OCI-LY7 (cell line): ENCODE measurements around the gene KLRD1.

Experiments used
- EZH2phosphoT487 ChIP-seq: fragments of 200-600 bp; sonication (generic); IDR thresholded peaks from 2 replicates; pipeline ENCODE4 v1.6.1; 2018; ENCODE audit warnings: low read depth, borderline replicate concordance, mild to moderate bottlenecking, mixed run types, antibody characterized with exemption, low read length, moderate library complexity, mixed read lengths
- TF ChIP-seq, protein P1 (sequence below): fragments of 200-600 bp; sonication (generic); conservative IDR thresholded peaks from 2 replicates; pipeline ENCODE4 v1.5.1; 2014; ENCODE audit warnings: mild to moderate bottlenecking, antibody characterized with exemption, low read length, moderate library complexity, mixed read lengths

GRCh38 chr12:10363914-10364814 lies 56.5 kb downstream of the KLRD1 start:
- TF ChIP-seq, protein P1, sequence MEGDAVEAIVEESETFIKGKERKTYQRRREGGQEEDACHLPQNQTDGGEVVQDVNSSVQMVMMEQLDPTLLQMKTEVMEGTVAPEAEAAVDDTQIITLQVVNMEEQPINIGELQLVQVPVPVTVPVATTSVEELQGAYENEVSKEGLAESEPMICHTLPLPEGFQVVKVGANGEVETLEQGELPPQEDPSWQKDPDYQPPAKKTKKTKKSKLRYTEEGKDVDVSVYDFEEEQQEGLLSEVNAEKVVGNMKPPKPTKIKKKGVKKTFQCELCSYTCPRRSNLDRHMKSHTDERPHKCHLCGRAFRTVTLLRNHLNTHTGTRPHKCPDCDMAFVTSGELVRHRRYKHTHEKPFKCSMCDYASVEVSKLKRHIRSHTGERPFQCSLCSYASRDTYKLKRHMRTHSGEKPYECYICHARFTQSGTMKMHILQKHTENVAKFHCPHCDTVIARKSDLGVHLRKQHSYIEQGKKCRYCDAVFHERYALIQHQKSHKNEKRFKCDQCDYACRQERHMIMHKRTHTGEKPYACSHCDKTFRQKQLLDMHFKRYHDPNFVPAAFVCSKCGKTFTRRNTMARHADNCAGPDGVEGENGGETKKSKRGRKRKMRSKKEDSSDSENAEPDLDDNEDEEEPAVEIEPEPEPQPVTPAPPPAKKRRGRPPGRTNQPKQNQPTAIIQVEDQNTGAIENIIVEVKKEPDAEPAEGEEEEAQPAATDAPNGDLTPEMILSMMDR: no peak
- TF ChIP-seq EZH2phosphoT487: no peak
